ENCODE data around the gene PPFIA4. TPM values are rescaled to one million over a fixed set of nuclear protein-coding genes. Genes with fewer than 3 reads are reported as not detected.

Gene PPFIA4
- total RNA-seq, 1 donor from 2014 or later = 4.9 TPM

- no peak for DNase-seq (ENCODE audit: extremely low spot score, unreplicated experiment)
- TF ChIP-seq, protein P1, sequence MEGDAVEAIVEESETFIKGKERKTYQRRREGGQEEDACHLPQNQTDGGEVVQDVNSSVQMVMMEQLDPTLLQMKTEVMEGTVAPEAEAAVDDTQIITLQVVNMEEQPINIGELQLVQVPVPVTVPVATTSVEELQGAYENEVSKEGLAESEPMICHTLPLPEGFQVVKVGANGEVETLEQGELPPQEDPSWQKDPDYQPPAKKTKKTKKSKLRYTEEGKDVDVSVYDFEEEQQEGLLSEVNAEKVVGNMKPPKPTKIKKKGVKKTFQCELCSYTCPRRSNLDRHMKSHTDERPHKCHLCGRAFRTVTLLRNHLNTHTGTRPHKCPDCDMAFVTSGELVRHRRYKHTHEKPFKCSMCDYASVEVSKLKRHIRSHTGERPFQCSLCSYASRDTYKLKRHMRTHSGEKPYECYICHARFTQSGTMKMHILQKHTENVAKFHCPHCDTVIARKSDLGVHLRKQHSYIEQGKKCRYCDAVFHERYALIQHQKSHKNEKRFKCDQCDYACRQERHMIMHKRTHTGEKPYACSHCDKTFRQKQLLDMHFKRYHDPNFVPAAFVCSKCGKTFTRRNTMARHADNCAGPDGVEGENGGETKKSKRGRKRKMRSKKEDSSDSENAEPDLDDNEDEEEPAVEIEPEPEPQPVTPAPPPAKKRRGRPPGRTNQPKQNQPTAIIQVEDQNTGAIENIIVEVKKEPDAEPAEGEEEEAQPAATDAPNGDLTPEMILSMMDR (conservative IDR thresholded peaks at IDR 0.05) = no peak
- no peaks in the 10 kb centered on the region for H3K36me3 Mint-ChIP-seq
- no peak overlapping the region for H3K27ac Mint-ChIP-seq
- H3K27me3 Mint-ChIP-seq = peaks cover 10% of the 10 kb centered on the region
- H3K9me3 Mint-ChIP-seq = no peaks in the 10 kb centered on the region
- H3K4me3 Mint-ChIP-seq = no peak overlapping the region
- peaks cover 29% of the 10 kb centered on the region for H3K4me1 Mint-ChIP-seq (ENCODE audit: unreplicated experiment)
Measured at GRCh38 chr1:203058676-203058935, 32.3 kb downstream of the PPFIA4 start.

GRCh38 chr1:203059485-203059884 lies 33.2 kb downstream of the PPFIA4 start:
- Mint-ChIP-seq H3K36me3 (no peaks in the 10 kb centered on the region), H3K27me3 (peaks cover 8% of the 10 kb centered on the region), H3K9me3 (no peaks in the 10 kb centered on the region), H3K4me1 (ENCODE audit: unreplicated experiment) (peaks cover 27% of the 10 kb centered on the region), H3K4me3 (no peak overlapping the region), H3K27ac (no peak overlapping the region)
- DNase-seq (ENCODE audit: extremely low spot score, unreplicated experiment) = no peak
- TF ChIP-seq, protein P1 (conservative IDR thresholded peaks at IDR 0.05) = no peak

DNA sequence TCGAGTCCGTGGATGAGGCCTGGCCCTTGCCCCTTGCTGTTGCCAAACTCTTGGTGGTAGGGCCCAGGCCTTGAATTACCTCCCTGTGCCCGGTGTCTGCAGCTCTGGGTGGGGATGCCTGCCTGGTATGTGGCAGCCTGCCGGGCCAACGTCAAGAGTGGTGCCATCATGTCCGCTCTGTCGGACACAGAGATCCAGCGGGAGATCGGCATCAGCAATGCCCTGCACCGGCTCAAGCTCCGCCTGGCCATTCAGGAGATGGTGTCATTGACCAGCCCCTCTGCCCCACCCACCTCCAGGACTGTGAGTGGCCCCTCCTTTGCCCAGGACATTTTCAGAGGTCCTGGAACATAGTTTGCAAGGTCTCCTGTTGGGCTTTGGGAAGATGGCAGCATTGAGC lies 33.8 kb downstream of the PPFIA4 start:
- Mint-ChIP-seq H3K36me3 (no peaks in the 10 kb centered on the region), H3K27me3 (peaks cover 7% of the 10 kb centered on the region), H3K4me3 (no peak overlapping the region), H3K9me3 (no peaks in the 10 kb centered on the region), H3K4me1 (ENCODE audit: unreplicated experiment) (peaks cover 22% of the 10 kb centered on the region), H3K27ac (no peak overlapping the region)
- no peak for DNase-seq (ENCODE audit: extremely low spot score, unreplicated experiment)
- TF ChIP-seq, protein P1 (conservative IDR thresholded peaks at IDR 0.05) = no peak

DNA sequence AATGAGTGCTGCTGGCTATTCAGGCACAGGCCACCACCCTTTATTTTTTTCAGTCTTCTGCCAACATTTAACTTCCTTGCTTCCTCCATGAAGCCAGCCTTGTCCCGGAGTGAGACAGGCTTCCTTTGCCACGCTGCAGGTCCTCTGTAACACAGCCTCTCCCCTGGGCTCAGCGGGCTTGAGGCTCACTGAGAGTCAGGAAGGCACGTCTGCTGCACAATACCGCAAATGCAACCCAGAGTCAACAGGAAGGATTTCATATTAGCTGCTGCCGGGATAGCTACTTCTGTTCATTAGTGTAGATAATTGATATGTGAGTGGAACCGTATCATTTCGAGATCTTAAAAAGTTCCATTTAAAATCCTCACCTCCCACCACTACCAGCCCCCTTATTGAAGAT lies 37.0 kb downstream of the PPFIA4 start:
- no peak overlapping the region for H3K27ac Mint-ChIP-seq

GRCh38 chr1:203065191-203065590 lies 38.9 kb downstream of the PPFIA4 start:
- H3K36me3 Mint-ChIP-seq = no peaks in the 10 kb centered on the region
- H3K4me1 Mint-ChIP-seq (ENCODE audit: unreplicated experiment) = peaks cover 21% of the 10 kb centered on the region
- no peak for DNase-seq (ENCODE audit: extremely low spot score, unreplicated experiment)
- no peak overlapping the region for H3K4me3 Mint-ChIP-seq
- no peak overlapping the region for H3K27ac Mint-ChIP-seq
- H3K9me3 Mint-ChIP-seq = no peaks in the 10 kb centered on the region
- H3K27me3 Mint-ChIP-seq = peaks cover 8% of the 10 kb centered on the region
- TF ChIP-seq, protein P1 (conservative IDR thresholded peaks at IDR 0.05) = no peak

More for the DNA sequence above, 37.0 kb downstream of the PPFIA4 start:
- no peaks in the 10 kb centered on the region for H3K9me3 Mint-ChIP-seq
- no peak for DNase-seq (ENCODE audit: extremely low spot score, unreplicated experiment)
- H3K4me1 Mint-ChIP-seq (ENCODE audit: unreplicated experiment) = peaks cover 7% of the 10 kb centered on the region
- TF ChIP-seq, protein P1 (conservative IDR thresholded peaks at IDR 0.05) = no peak
- H3K4me3 Mint-ChIP-seq = no peak overlapping the region
- H3K36me3 Mint-ChIP-seq = no peaks in the 10 kb centered on the region
- peaks cover 10% of the 10 kb centered on the region for H3K27me3 Mint-ChIP-seq

GRCh38 chr1:203065986-203066385 lies 39.7 kb downstream of the PPFIA4 start:
- DNase-seq (ENCODE audit: extremely low spot score, unreplicated experiment) = no peak
- peaks cover 8% of the 10 kb centered on the region for H3K27me3 Mint-ChIP-seq
- no peaks in the 10 kb centered on the region for H3K9me3 Mint-ChIP-seq
- H3K27ac Mint-ChIP-seq = no peak overlapping the region
- peaks cover 21% of the 10 kb centered on the region for H3K4me1 Mint-ChIP-seq (ENCODE audit: unreplicated experiment)
- TF ChIP-seq, protein P1 (conservative IDR thresholded peaks at IDR 0.05) = no peak
- H3K36me3 Mint-ChIP-seq = no peaks in the 10 kb centered on the region
- no peak overlapping the region for H3K4me3 Mint-ChIP-seq
